ENCODE results near the gene MXD3. TPM values are rescaled to one million over a fixed set of nuclear protein-coding genes. Genes with fewer than 3 reads are reported as not detected.
A peak's percentile ranks its signal among the peaks of the same experiment; 100 is the strongest.

The MXD3 gene
- total RNA-seq, 2 experiments from 2014 or later = 5.8 to 7.5 TPM

- Histone ChIP-seq H3K4me1 (ENCODE audit: insufficient read depth, low read length) (peaks cover 74% of the 10 kb centered on the region), H3K9me3 (ENCODE audit: control insufficient read depth in 1 of 2, insufficient read depth in 1 of 2, low read length in 2 of 2) (no peaks in the 10 kb centered on the region), H3K36me3 (ENCODE audit: insufficient read depth, low read length) (peaks cover 6% of the 10 kb centered on the region), H3K27ac (ENCODE audit: low read depth in 1 of 2, low read length in 2 of 2) (no peak overlapping the region), H3K4me3 (ENCODE audit: low read length) (no peak overlapping the region), H3K27me3 (ENCODE audit: control insufficient read depth in 1 of 2, insufficient read depth in 2 of 2, low read length in 2 of 2) (no peaks in the 10 kb centered on the region)
- Mint-ChIP-seq H3K4me1 (ENCODE audit: low read depth) (peaks cover 77% of the 10 kb centered on the region), H3K27me3 (no peaks in the 10 kb centered on the region), H3K36me3 (ENCODE audit: low read depth) (peaks cover 31% of the 10 kb centered on the region), H3K27ac (peak overlapping the region; percentile 82), H3K4me3 (peak overlapping the region; percentile 21), H3K9me3 (no peaks in the 10 kb centered on the region)
- intact Hi-C loops (cut with DNase I, micrococcal nuclease) = loop anchor here (5.0 to 10.0 kb wide), 2 partner anchors 43 to 971 kb away; partner anchors contain the start of genes HIGD2A (in 1 of the 2), MXD3 (in 1 of the 2) and NOP16 (in 1 of the 2)
- DNase-seq (no peak), ATAC-seq (ENCODE audit: poor library complexity) (no peak)
- CTCF ChIA-PET = interaction anchor here (0.9 to 5.0 kb wide), 4 partner anchors 14 to 100 kb away, joined by 3 to 31 read pairs (median 4); no protein-coding TSS in a partner anchor
- POLR2A ChIA-PET = interaction anchor here (1.3 to 1.6 kb wide), 4 partner anchors 20 to 71 kb away, joined by 3 to 5 read pairs (median 3); partner anchors contain the start of gene GRK6
- TF ChIP-seq CTCF (IDR thresholded peaks at IDR 0.05) = no peak
Measured at GRCh38 chr5:177355162-177355867, 43.6 kb upstream of the MXD3 start.

GRCh38 chr5:177354711-177355110 lies 43.0 kb upstream of the MXD3 start:
- H3K27ac Mint-ChIP-seq = peak overlapping the region; percentile 10
- Histone ChIP-seq H3K4me1 (ENCODE audit: insufficient read depth, low read length) (peaks cover 74% of the 10 kb centered on the region), H3K9me3 (ENCODE audit: control insufficient read depth in 1 of 2, insufficient read depth in 1 of 2, low read length in 2 of 2) (no peaks in the 10 kb centered on the region), H3K4me3 (ENCODE audit: low read length) (no peak overlapping the region), H3K27me3 (ENCODE audit: control insufficient read depth in 1 of 2, insufficient read depth in 2 of 2, low read length in 2 of 2) (no peaks in the 10 kb centered on the region), H3K27ac (ENCODE audit: low read depth in 1 of 2, low read length in 2 of 2) (no peak overlapping the region), H3K36me3 (ENCODE audit: insufficient read depth, low read length) (peaks cover 8% of the 10 kb centered on the region)
- peaks cover 77% of the 10 kb centered on the region for H3K4me1 Mint-ChIP-seq (ENCODE audit: low read depth)
- peaks cover 32% of the 10 kb centered on the region for H3K36me3 Mint-ChIP-seq (ENCODE audit: low read depth)
- POLR2A ChIA-PET = interaction anchor here (1.4 to 1.6 kb wide), 2 partner anchors 21 to 49 kb away, joined by 3 read pairs; no protein-coding TSS in a partner anchor
- H3K4me3 Mint-ChIP-seq = peak overlapping the region; percentile 31
- no peaks in the 10 kb centered on the region for H3K27me3 Mint-ChIP-seq
- TF ChIP-seq CTCF (IDR thresholded peaks at IDR 0.05) = no peak
- no peak for DNase-seq
- ATAC-seq (ENCODE audit: poor library complexity) = no peak
- intact Hi-C loops (cut with DNase I, micrococcal nuclease) = loop anchor here (5.0 to 10.0 kb wide), 4 partner anchors 42 to 970 kb away; partner anchors contain the start of genes HIGD2A (in 1 of the 2), MXD3 (in 1 of the 2), NHP2 (in 1 of the 2) and NOP16 (in 1 of the 2)
- no peaks in the 10 kb centered on the region for H3K9me3 Mint-ChIP-seq
- CTCF ChIA-PET = interaction anchor here (0.9 to 5.0 kb wide), 4 partner anchors 15 to 37 kb away, joined by 3 to 31 read pairs (median 3); no protein-coding TSS in a partner anchor

GRCh38 chr5:177354256-177354655 lies 42.6 kb upstream of the MXD3 start:
- ChIA-PET CTCF (interaction anchor here (0.9 to 5.0 kb wide), 3 partner anchors 16 to 36 kb away, joined by 3 to 31 read pairs (median 3); no protein-coding TSS in a partner anchor), POLR2A (interaction anchor here (1.6 kb wide), 1 partner anchor 21 kb away, joined by 3 read pairs; no protein-coding TSS in a partner anchor)
- peaks cover 77% of the 10 kb centered on the region for H3K4me1 Mint-ChIP-seq (ENCODE audit: low read depth)
- H3K36me3 Mint-ChIP-seq (ENCODE audit: low read depth) = peaks cover 34% of the 10 kb centered on the region
- H3K27me3 Mint-ChIP-seq = no peaks in the 10 kb centered on the region
- Histone ChIP-seq H3K9me3 (ENCODE audit: control insufficient read depth in 1 of 2, insufficient read depth in 1 of 2, low read length in 2 of 2) (no peaks in the 10 kb centered on the region), H3K27ac (ENCODE audit: low read depth in 1 of 2, low read length in 2 of 2) (no peak overlapping the region), H3K4me1 (ENCODE audit: insufficient read depth, low read length) (peaks cover 73% of the 10 kb centered on the region), H3K36me3 (ENCODE audit: insufficient read depth, low read length) (peaks cover 9% of the 10 kb centered on the region), H3K4me3 (ENCODE audit: low read length) (no peak overlapping the region), H3K27me3 (ENCODE audit: control insufficient read depth in 1 of 2, insufficient read depth in 2 of 2, low read length in 2 of 2) (no peaks in the 10 kb centered on the region)
- intact Hi-C loops (cut with DNase I, micrococcal nuclease) = loop anchor here in 1 of 2 experiments (5.0 to 10.0 kb wide), 3 partner anchors 222 to 969 kb away; partner anchors contain the start of genes HIGD2A, NHP2, NOP16 and NSD1
- TF ChIP-seq CTCF (IDR thresholded peaks at IDR 0.05) = no peak
- peak overlapping the region; percentile 10 for H3K27ac Mint-ChIP-seq
- no peaks in the 10 kb centered on the region for H3K9me3 Mint-ChIP-seq
- H3K4me3 Mint-ChIP-seq = peak overlapping the region; percentile 31
- ATAC-seq (ENCODE audit: poor library complexity) (no peak), DNase-seq (no peak)

All from CD4-positive, alpha-beta T cell (primary cell).